K562 (cell line): Measurements from ENCODE around the gene BRF1. TPM values are rescaled to one million over a fixed set of nuclear protein-coding genes. Genes with fewer than 3 reads are reported as not detected.
A peak's percentile ranks its signal among the peaks of the same experiment; 100 is the strongest.

ENCODE experiments used
- ATAC-seq: fragments of 200-7000 bp; cut with Tn5 transposase; 3 replicates; pipeline ENCODE4 v1.9.1; 2020; ENCODE audit warnings: moderate library complexity
- BruUV-seq: library from RNA; stranded (reverse); fragments of 400-500 nt; replicated peaks from 2 replicates; lab custom pipeline; 2021; lab: Mats Ljungman, UMichigan
- CTCF ChIA-PET: fragments of 300-600 bp; formaldehyde crosslinking; extraction: SDS; loops from one replicate; lab custom pipeline; 2021; ENCODE audit warnings: low intra/inter-chr PET ratio; lab: Yijun Ruan, JAX
- POLR2A ChIA-PET: fragments of 300-600, 350-650 bp; sonication (Branson Sonifier 250); formaldehyde crosslinking; extraction: SDS; loops from one replicate; lab custom pipeline; 2021; ENCODE audit warnings: antibody characterized with exemption, inconsistent platforms; lab: Yijun Ruan, JAX
- DNase-seq, 4 experiments: peaks; one replicate each; pipeline versions ENCODE4 v3.0.0 to v3.0.0-alpha.2; 2011 to 2018; ENCODE audit warnings: low spot score in 3 of 4, mixed read lengths in 3 of 4; ENCODE audit errors: extremely low read depth in 1 of 4
- FAIRE-seq: peaks from 2 replicates; lab custom pipeline; 2011; peaks lifted over from hg19 to GRCh38; lab: Jason Lieb, UNC
- H2AFZ ChIP-seq: 2 replicates; pipeline ENCODE4 v1.6.0; 2011; ENCODE audit warnings: low read depth, low read length, control low read depth, inconsistent platforms
- H3K27ac ChIP-seq: fragments of 200-600 bp; 3 replicates; pipeline ENCODE4 v1.8.0; 2011; ENCODE audit warnings: low read depth, mild to moderate bottlenecking, control low read depth, inconsistent platforms, low read length, moderate library complexity, mixed read lengths; ENCODE audit errors: extremely low read depth
- H3K27me3 ChIP-seq, 2 experiments: fragments of 300-600 bp in 1 of 2; 2 replicates in 1 of 2; 3 replicates in 1 of 2; pipeline versions ENCODE4 v1.6.0 to v1.8.0; 2011; ENCODE audit warnings: inconsistent platforms in 2 of 2, low read length in 2 of 2, mild to moderate bottlenecking in 1 of 2, mixed read lengths in 1 of 2, moderate library complexity in 1 of 2; ENCODE audit not compliant: control insufficient read depth in 2 of 2, insufficient read depth in 2 of 2
- H3K36me3 ChIP-seq: fragments of 300-600 bp; 3 replicates; pipeline ENCODE4 v1.8.0; 2011; ENCODE audit warnings: mild to moderate bottlenecking, low read length, inconsistent platforms; ENCODE audit not compliant: control insufficient read depth, insufficient read depth
- H3K4me1 ChIP-seq, 2 experiments: fragments of 200-600 bp in 1 of 2; replicated peaks in 1 of 2; 2 replicates in 1 of 2; 3 replicates in 1 of 2; pipeline versions ENCODE4 v1.5.1 to v1.8.0; 2011; ENCODE audit warnings: inconsistent platforms in 2 of 2, low read length in 2 of 2, mild to moderate bottlenecking in 1 of 2, mixed read lengths in 1 of 2, moderate library complexity in 1 of 2; ENCODE audit not compliant: control insufficient read depth in 2 of 2, insufficient read depth in 2 of 2
- H3K4me2 ChIP-seq: 2 replicates; pipeline ENCODE4 v1.6.1; 2011; ENCODE audit warnings: low read length, control low read depth, inconsistent platforms, mixed read lengths; ENCODE audit not compliant: insufficient read depth
- H3K4me3 ChIP-seq: fragments of 200-600 bp; sonication (generic), shearing (Covaris generic); 2 replicates; pipeline ENCODE4 v1.5.1; 2016; ENCODE audit warnings: control low read depth, inconsistent platforms
- H3K79me2 ChIP-seq: fragments of 200-600 bp; 3 replicates; pipeline ENCODE4 v1.8.0; 2011; ENCODE audit warnings: low read length, inconsistent platforms; ENCODE audit not compliant: control insufficient read depth, insufficient read depth
- H3K9ac ChIP-seq, 2 experiments: 2 replicates each; pipeline versions ENCODE4 v1.6.0 to v1.6.1; 2011; ENCODE audit warnings: low read depth in 2 of 2, low read length in 2 of 2, control low read depth in 1 of 2, inconsistent platforms in 1 of 2, mild to moderate bottlenecking in 1 of 2, mixed read lengths in 1 of 2; ENCODE audit not compliant: insufficient read depth in 1 of 2
- H3K9me1 ChIP-seq: one replicate; pipeline ENCODE4 v1.6.0; 2011; ENCODE audit warnings: inconsistent platforms, mild to moderate bottlenecking, low read length, moderate library complexity; ENCODE audit not compliant: control insufficient read depth, insufficient read depth
- H3K9me3 ChIP-seq: replicated peaks from 2 replicates; pipeline ENCODE4 v1.5.1; 2011; ENCODE audit warnings: low read depth, low read length, inconsistent platforms; ENCODE audit not compliant: control insufficient read depth, insufficient read depth
- H4K20me1 ChIP-seq: replicated peaks from 2 replicates; pipeline ENCODE4 v1.6.1; 2011; ENCODE audit warnings: low read length, inconsistent platforms, mixed read lengths; ENCODE audit not compliant: control insufficient read depth, insufficient read depth
- AFF1 ChIP-seq, 2 experiments: fragments of 450-650 bp; IDR thresholded peaks; 2 replicates each; pipeline ENCODE4 v1.6.1; 2018; ENCODE audit warnings: mild to moderate bottlenecking in 2 of 2, low read depth in 1 of 2; ENCODE audit not compliant: partially characterized antibody in 2 of 2
- FOXJ2 ChIP-seq: fragments of 200-800 bp; sonication (Bioruptor generic); IDR thresholded peaks from 2 replicates; pipeline ENCODE4 v1.6.1; 2016; ENCODE audit warnings: missing genetic modification characterization, missing compliant biosample characterization
- RBM25 ChIP-seq: fragments of 200-400 bp; formaldehyde crosslinking; IDR thresholded peaks from 2 replicates; pipeline ENCODE4 v1.6.1; 2018; ENCODE audit warnings: low read length, low read depth, moderate library complexity; ENCODE audit not compliant: severe bottlenecking
- RREB1 ChIP-seq: fragments of 250-450 bp; sonication (Bioruptor Pico); IDR thresholded peaks from 2 replicates; pipeline ENCODE4 v1.4.0; 2020
- ZFP1 ChIP-seq: fragments of 450-650 bp; formaldehyde crosslinking; IDR thresholded peaks from 2 replicates; pipeline ENCODE4 v1.4.0; 2020; ENCODE audit warnings: mild to moderate bottlenecking, mixed read lengths
- ZNF740 ChIP-seq, 3 experiments: fragments of 200-800 bp in 1 of 3; sonication (Bioruptor generic) in 1 of 3; sonication (generic) in 1 of 3; formaldehyde crosslinking in 1 of 3; IDR thresholded peaks; 2 replicates each; pipeline versions ENCODE4 v1.6.1 to v1.8.0; 2016 to 2022; ENCODE audit warnings: mild to moderate bottlenecking in 2 of 3, missing compliant biosample characterization in 2 of 3, missing genetic modification characterization in 2 of 3, missing genetic modification reagents in 1 of 3
- WGBS: fragments of 100-300 bp; shearing (Covaris generic); methylation state at CpG from one replicate; pipeline ENCODE4 v1.1.6; 2016; ENCODE audit warnings: low coverage, mixed read lengths; ENCODE audit not compliant: insufficient coverage; ENCODE audit errors: missing lambda C conversion rate; 5-methylcytosine and 5-hydroxymethylcytosine counted together
- in situ Hi-C: fragments of 300-500 bp; cut with MboI; formaldehyde crosslinking; loops from 4 replicates; pipeline ENCODE4 v1.15.0; 2018; ENCODE audit warnings: inconsistent platforms, mixed read lengths
- intact Hi-C: fragments of 100-400 bp; cut with micrococcal nuclease; formaldehyde crosslinking; loops from 2 replicates; pipeline ENCODE4 v1.14.2; 2022
- polyA plus RNA-seq, 8 experiments: library from polyadenylated mRNA; depleted of rRNA in 4 of 8; stranded (reverse) in 5 of 8; unstranded in 3 of 8; fragments of >200 nt; fragmentation: Nextera tagmentation in 2 of 8; fragmentation: Illumina TruSeq in 1 of 8; extraction: Ambion mirVana in 2 of 8; extraction: Trizol in 1 of 8; gene quantifications; 2 replicates each; pipeline versions ENCODE4 v1.2.1 to v1.2.3, GENCODE V29; 2011 to 2014; ENCODE audit warnings: inconsistent platforms in 1 of 8, missing spikeins in 1 of 8
- total RNA-seq, 7 experiments: library from RNA; depleted of rRNA in 6 of 7; stranded (reverse); fragments of >200 nt in 6 of 7; fragmentation: Illumina TruSeq in 2 of 7; extraction: Trizol in 2 of 7; gene quantifications; 2 replicates each; pipeline versions ENCODE4 v1.2.1 to v1.2.3, GENCODE V29; 2011 to 2021; ENCODE audit warnings: low replicate concordance in 1 of 7

The BRF1 gene
- total and polyA plus RNA-seq, 9 of the 15 experiments (the other 6 are each of a cell fraction or from before 2014, with no cell fraction given) = 0.14 to 24.6 (median 8.2) TPM

- H3K27me3 ChIP-seq = peaks cover 0 to 7% of the 10 kb centered on the region in 2 experiments; a peak in 1 of 5 replicates
- FAIRE-seq (no peak), ATAC-seq (no peak), DNase-seq (no peak)
- H3K27ac ChIP-seq = no peak overlapping the region
- POLR2A ChIA-PET = interaction anchor here (0.8 to 1.5 kb wide), 2 partner anchors 13 to 146 kb away, joined by 3 to 5 read pairs; no protein-coding TSS in a partner anchor
- H2AFZ ChIP-seq = no peak overlapping the region
- whole genome bisulfite sequencing = 6% methylated on average over 20 of the region's 25 CpGs
- H3K4me2 ChIP-seq = no peak overlapping the region
- peak overlapping the region in 1 of 2 experiments; percentile 4; a peak in 1 of 4 replicates for H3K9ac ChIP-seq
- no peaks in the 10 kb centered on the region for H3K9me3 ChIP-seq
- CTCF ChIA-PET = no interaction called here
- no peaks in the 10 kb centered on the region for H4K20me1 ChIP-seq
- H3K9me1 ChIP-seq = no peaks in the 10 kb centered on the region
- in situ Hi-C loops = no loop called here
- H3K36me3 ChIP-seq = no peaks in the 10 kb centered on the region
- no peak overlapping the region for H3K4me3 ChIP-seq
- no TSS peak for BruUV-seq
- H3K4me1 ChIP-seq = peaks cover 6 to 72% of the 10 kb centered on the region in 2 experiments; a peak in 3 of 5 replicates
- H3K79me2 ChIP-seq = no peaks in the 10 kb centered on the region
- intact Hi-C loops = no loop called here
- TF ChIP-seq RBM25 = no peak
- TF ChIP-seq AFF1 (IDR thresholded peaks at IDR 0.05; ENCODE audit: low read depth in 1 of 2, partially characterized antibody in 2 of 2) = no peak
- no peak for TF ChIP-seq ZFP1 (CRISPR knock-in tag)
- TF ChIP-seq FOXJ2 = no peak
- TF ChIP-seq RREB1 (CRISPR knock-in tag) = no peak
- peak; percentile 95 for TF ChIP-seq ZNF740 (CRISPR knock-in tag; IDR thresholded peaks at IDR 0.05)
- peak in 1 of 2 experiments; percentile 54; a peak in 2 of 4 replicates for TF ChIP-seq ZNF740 (tag; IDR thresholded peaks at IDR 0.05)
Measured at GRCh38 chr14:105195522-105196264, 105.1 kb downstream of the BRF1 start.
